Mesenchymal stem cell (in vitro differentiated cells and primary cell): ENCODE data around the gene CFAP73.

Experiments used
- DNase-seq: peaks from one replicate; pipeline ENCODE4 v3.0.0-alpha.2; 2013
- H2AFZ ChIP-seq: one replicate; pipeline ENCODE4 v1.6.1; 2013; ENCODE audit warnings: low read depth, mild to moderate bottlenecking, control low read depth, inconsistent platforms, low read length, moderate library complexity
- H2AK5ac ChIP-seq: 2 replicates; pipeline ENCODE4 v1.6.1; 2013; ENCODE audit warnings: low read length, moderate library complexity, mild to moderate bottlenecking, inconsistent platforms; ENCODE audit not compliant: severe bottlenecking
- H2BK120ac ChIP-seq: one replicate; pipeline ENCODE4 v1.6.1; 2013; ENCODE audit warnings: low read depth, mild to moderate bottlenecking, inconsistent platforms, low read length, moderate library complexity
- H2BK12ac ChIP-seq, 2 experiments: one replicate each; pipeline ENCODE4 v1.6.1; 2013; ENCODE audit warnings: inconsistent platforms in 2 of 2, low read length in 2 of 2, mild to moderate bottlenecking in 2 of 2, moderate library complexity in 2 of 2, control low read depth in 1 of 2
- H2BK15ac ChIP-seq: one replicate; pipeline ENCODE4 v1.6.1; 2013; ENCODE audit warnings: mild to moderate bottlenecking, low read depth, inconsistent platforms; ENCODE audit not compliant: poor library complexity, severe bottlenecking
- H2BK5ac ChIP-seq: 2 replicates; pipeline ENCODE4 v1.6.1; 2013; ENCODE audit warnings: low read depth, mild to moderate bottlenecking, low read length, control low read depth, inconsistent platforms; ENCODE audit not compliant: poor library complexity, severe bottlenecking
- H3K14ac ChIP-seq, 2 experiments: one replicate each; pipeline ENCODE4 v1.6.1; 2013; ENCODE audit warnings: inconsistent platforms in 2 of 2, low read length in 2 of 2, control low read depth in 1 of 2, mild to moderate bottlenecking in 1 of 2, moderate library complexity in 1 of 2
- H3K18ac ChIP-seq, 2 experiments: one replicate each; pipeline ENCODE4 v1.6.1; 2013; ENCODE audit warnings: inconsistent platforms in 2 of 2, low read length in 2 of 2, control low read depth in 1 of 2, low read depth in 1 of 2, mild to moderate bottlenecking in 1 of 2
- H3K23ac ChIP-seq, 2 experiments: one replicate each; pipeline ENCODE4 v1.6.1; 2013; ENCODE audit warnings: inconsistent platforms in 2 of 2, low read length in 2 of 2, mild to moderate bottlenecking in 2 of 2, moderate library complexity in 2 of 2, control low read depth in 1 of 2
- H3K27ac ChIP-seq: 2 replicates; pipeline ENCODE4 v1.5.1; 2013; ENCODE audit warnings: mild to moderate bottlenecking, moderate library complexity, low read length, control low read depth, inconsistent platforms; ENCODE audit not compliant: poor library complexity, severe bottlenecking
- H3K27me3 ChIP-seq, 2 experiments: 2 replicates each; pipeline versions ENCODE4 v1.6.1 to v1.7.0; 2013; ENCODE audit warnings: low read length in 2 of 2, mild to moderate bottlenecking in 2 of 2, moderate library complexity in 2 of 2, control low read depth in 1 of 2, inconsistent platforms in 1 of 2; ENCODE audit not compliant: control insufficient read depth in 1 of 2, insufficient read depth in 1 of 2
- H3K36me3 ChIP-seq, 2 experiments: 2 replicates each; pipeline versions ENCODE4 v1.6.1 to v1.7.0; 2013; ENCODE audit warnings: low read length in 2 of 2, control low read depth in 1 of 2, inconsistent platforms in 1 of 2, low read depth in 1 of 2, mild to moderate bottlenecking in 1 of 2; ENCODE audit not compliant: insufficient read depth in 2 of 2, control insufficient read depth in 1 of 2
- H3K4ac ChIP-seq, 2 experiments: one replicate each; pipeline ENCODE4 v1.6.1; 2013; ENCODE audit warnings: inconsistent platforms in 2 of 2, low read length in 2 of 2, mild to moderate bottlenecking in 2 of 2, moderate library complexity in 2 of 2, control low read depth in 1 of 2, low read depth in 1 of 2
- H3K4me1 ChIP-seq: 2 replicates; pipeline ENCODE4 v1.6.1; 2013; ENCODE audit warnings: low read depth, low read length, control low read depth; ENCODE audit not compliant: control insufficient read depth, insufficient read depth
- H3K4me2 ChIP-seq: 2 replicates; pipeline ENCODE4 v1.6.1; 2013; ENCODE audit warnings: low read length, mild to moderate bottlenecking, inconsistent platforms; ENCODE audit not compliant: poor library complexity, severe bottlenecking
- H3K4me3 ChIP-seq, 2 experiments: 2 replicates each; pipeline versions ENCODE4 v1.5.1 to v1.7.0; 2013; ENCODE audit warnings: low read length in 2 of 2, mild to moderate bottlenecking in 2 of 2, control low read depth in 1 of 2, low read depth in 1 of 2; ENCODE audit not compliant: insufficient read depth in 1 of 2
- H3K79me1 ChIP-seq: replicated peaks from 2 replicates; pipeline ENCODE4 v1.6.1; 2013; ENCODE audit warnings: mild to moderate bottlenecking, control low read depth, low read length, inconsistent platforms; ENCODE audit not compliant: poor library complexity, severe bottlenecking
- H3K9ac ChIP-seq: 2 replicates; pipeline ENCODE4 v1.7.0; 2013; ENCODE audit warnings: mild to moderate bottlenecking, low read length, moderate library complexity
- H3K9me3 ChIP-seq: 2 replicates; pipeline ENCODE4 v1.7.0; 2013; ENCODE audit warnings: mild to moderate bottlenecking, low read length; ENCODE audit not compliant: control insufficient read depth
- H4K8ac ChIP-seq: one replicate; pipeline ENCODE4 v1.6.1; 2013; ENCODE audit warnings: inconsistent platforms, mild to moderate bottlenecking, low read length, moderate library complexity
- H4K91ac ChIP-seq: one replicate; pipeline ENCODE4 v1.6.1; 2013; ENCODE audit warnings: mild to moderate bottlenecking, low read length, inconsistent platforms
- WGBS: methylation state at CpG from one replicate; pipeline ENCODE4 v1.1.7; 2013; ENCODE audit warnings: mixed read lengths; 5-methylcytosine and 5-hydroxymethylcytosine counted together

The CFAP73 gene

GRCh38 chr12:113196582-113196981, 47.1 kb downstream of the CFAP73 start:
- Histone ChIP-seq H3K9ac (no peak overlapping the region), H3K4ac (peak overlapping the region in 1 of 2 experiments; percentile 41), H3K27me3 (no peaks in the 10 kb centered on the region), H4K91ac (peak overlapping the region; percentile 78), H3K9me3 (no peaks in the 10 kb centered on the region), H2BK15ac (peak overlapping the region; percentile 37), H3K4me2 (no peak overlapping the region), H2BK5ac (no peak overlapping the region), H3K14ac (peak overlapping the region in 1 of 2 experiments; percentile 37), H3K4me1 (peaks cover 45% of the 10 kb centered on the region), H2AK5ac (peak overlapping the region; percentile 98), H2BK12ac (peak overlapping the region; percentile 75 to 99), H4K8ac (peak overlapping the region; percentile 32), H3K27ac (no peak overlapping the region), H2AFZ (no peak overlapping the region), H3K79me1 (peaks cover 11% of the 10 kb centered on the region), H3K18ac (peak overlapping the region; percentile 48 to 72), H3K36me3 (peaks cover 13 to 19% of the 10 kb centered on the region in 2 experiments), H2BK120ac (no peak overlapping the region), H3K23ac (no peak overlapping the region), H3K4me3 (no peak overlapping the region)
- DNase-seq = no peak
- WGBS = 85% methylated on average over 7 of the region's 7 CpGs

- no peak overlapping the region for H3K14ac ChIP-seq
- H3K18ac ChIP-seq = peak overlapping the region; percentile 48 to 72
- H2AK5ac ChIP-seq = peak overlapping the region; percentile 98
Observed at GRCh38 chr12:113196990-113197389, 47.5 kb downstream of the CFAP73 start.

GRCh38 chr12:113197518-113198077, 48.1 kb downstream of the CFAP73 start:
- peak overlapping the region in 1 of 2 experiments; percentile 73 for H3K4ac ChIP-seq
- H3K79me1 ChIP-seq = peaks cover 7% of the 10 kb centered on the region
- no peak overlapping the region for H3K18ac ChIP-seq
- no peak overlapping the region for H3K14ac ChIP-seq
- H3K36me3 ChIP-seq = peaks cover 3 to 14% of the 10 kb centered on the region in 2 experiments
- peak overlapping the region; percentile 43 for H4K8ac ChIP-seq
- no peak overlapping the region for H3K27ac ChIP-seq
- no peak for DNase-seq
- H4K91ac ChIP-seq = peak overlapping the region; percentile 47
- no peak overlapping the region for H2BK5ac ChIP-seq
- H2BK12ac ChIP-seq = peak overlapping the region in 1 of 2 experiments; percentile 80
- H3K23ac ChIP-seq = no peak overlapping the region
- H2AK5ac ChIP-seq = peak overlapping the region; percentile 83
- no peak overlapping the region for H3K4me2 ChIP-seq
- H3K4me3 ChIP-seq = no peak overlapping the region
- peak overlapping the region; percentile 13 for H2BK15ac ChIP-seq
- 96% methylated on average over 6 of the region's 8 CpGs for WGBS
- no peak overlapping the region for H2BK120ac ChIP-seq
- H3K9ac ChIP-seq = peak overlapping the region; percentile 7
- peaks cover 44% of the 10 kb centered on the region for H3K4me1 ChIP-seq
- peak overlapping the region; percentile 8 for H2AFZ ChIP-seq
- no peaks in the 10 kb centered on the region for H3K27me3 ChIP-seq
- H3K9me3 ChIP-seq = no peaks in the 10 kb centered on the region

More at GRCh38 chr12:113196990-113197389, 47.5 kb downstream of the CFAP73 start:
- DNase-seq = peak; percentile 87
- Histone ChIP-seq H3K36me3 (peaks cover 9 to 15% of the 10 kb centered on the region in 2 experiments), H3K9me3 (no peaks in the 10 kb centered on the region), H4K91ac (no peak overlapping the region), H3K4me2 (no peak overlapping the region), H3K23ac (peak overlapping the region in 1 of 2 experiments; percentile 38), H3K4ac (peak overlapping the region in 1 of 2 experiments; percentile 73), H2BK120ac (no peak overlapping the region), H3K27ac (no peak overlapping the region), H2BK5ac (no peak overlapping the region), H2BK15ac (peak overlapping the region; percentile 37), H2AFZ (peak overlapping the region; percentile 8), H3K4me3 (no peak overlapping the region), H3K9ac (peak overlapping the region; percentile 7), H4K8ac (peak overlapping the region; percentile 32), H3K4me1 (peaks cover 45% of the 10 kb centered on the region), H2BK12ac (peak overlapping the region; percentile 75 to 99), H3K27me3 (no peaks in the 10 kb centered on the region), H3K79me1 (peaks cover 8% of the 10 kb centered on the region)
- WGBS = 29% methylated on average over 3 of the region's 4 CpGs

- Histone ChIP-seq H3K4me3 (no peak overlapping the region), H2BK120ac (no peak overlapping the region), H4K91ac (no peak overlapping the region), H2BK5ac (no peak overlapping the region), H2BK15ac (no peak overlapping the region), H3K4me1 (peaks cover 39% of the 10 kb centered on the region), H3K23ac (no peak overlapping the region), H2BK12ac (no peak overlapping the region), H3K36me3 (peaks cover 0 to 8% of the 10 kb centered on the region in 2 experiments), H3K27me3 (no peaks in the 10 kb centered on the region), H3K18ac (no peak overlapping the region), H3K4ac (no peak overlapping the region), H4K8ac (no peak overlapping the region), H3K4me2 (no peak overlapping the region), H3K14ac (no peak overlapping the region), H3K9ac (peak overlapping the region; percentile 49), H3K9me3 (no peaks in the 10 kb centered on the region), H3K79me1 (peaks cover 4% of the 10 kb centered on the region), H2AK5ac (no peak overlapping the region), H3K27ac (peak overlapping the region; percentile 66), H2AFZ (no peak overlapping the region)
- no peak for DNase-seq
- 30% methylated on average over 1 of the region's 1 CpG for WGBS
Observed at GRCh38 chr12:113198296-113198695, 48.8 kb downstream of the CFAP73 start.
